ENCODE measurements around the gene RPL13A.

The RPL13A gene

GRCh38 chr19:49488046-49488862 lies 846 bp downstream of the RPL13A start:
- Histone ChIP-seq H3K9me2 (replicated peaks; ENCODE audit: insufficient read depth, low read length) (no peaks in the 10 kb centered on the region), H3K36me3 (replicated peaks; ENCODE audit: insufficient read depth, low read length) (peaks cover 23% of the 10 kb centered on the region)

GRCh38 chr19:49488863-49489537 lies 1.6 kb downstream of the RPL13A start:
- Histone ChIP-seq H4K20me1 (ENCODE audit: insufficient read depth, low read length) (peaks cover 23% of the 10 kb centered on the region), H2AFZ (ENCODE audit: low read length) (no peak overlapping the region), H3K4me2 (ENCODE audit: low read depth, low read length) (peak overlapping the region; percentile 76), H3K36me3 (replicated peaks; ENCODE audit: insufficient read depth, low read length) (peaks cover 23% of the 10 kb centered on the region), H3K27me3 (replicated peaks; ENCODE audit: insufficient read depth, low read length) (no peaks in the 10 kb centered on the region), H3K27ac (ENCODE audit: low read length) (peak overlapping the region; percentile 68; the same call in 1 of the 2 replicates), H3K79me2 (ENCODE audit: low read length) (peaks cover 31% of the 10 kb centered on the region), H3K4me3 (ENCODE audit: low read length) (peak overlapping the region; percentile 97), H3F3A (ENCODE audit: insufficient read depth, low read length) (peaks cover 62% of the 10 kb centered on the region), H3K9ac (ENCODE audit: low read length) (peak overlapping the region; percentile 98), H3K9me2 (replicated peaks; ENCODE audit: insufficient read depth, low read length) (no peaks in the 10 kb centered on the region), H3K9me3 (replicated peaks; ENCODE audit: insufficient read depth, low read length) (no peaks in the 10 kb centered on the region), H3K4me1 (ENCODE audit: low read length) (peaks cover 3% of the 10 kb centered on the region; the same call in 1 of the 2 replicates)
- no peak for TF ChIP-seq EZH2phosphoT487 (IDR thresholded peaks at IDR 0.05; ENCODE audit: low read length)
- TF ChIP-seq CTCF (IDR thresholded peaks at IDR 0.05; ENCODE audit: low read length), result no peak
- no peak for TF ChIP-seq EZH2 (optimal IDR thresholded peaks at IDR 0.05; ENCODE audit: low read depth, low read length)
- no peak for DNase-seq

More at GRCh38 chr19:49488046-49488862, 846 bp downstream of the RPL13A start:
- peaks cover 23% of the 10 kb centered on the region for H4K20me1 ChIP-seq (ENCODE audit: insufficient read depth, low read length)
- H3K4me1 ChIP-seq (ENCODE audit: low read length), result peaks cover 3% of the 10 kb centered on the region; the same call in 1 of the 2 replicates
- peak overlapping the region; percentile 97 for H3K4me3 ChIP-seq (ENCODE audit: low read length)
- H3K27me3 ChIP-seq (replicated peaks; ENCODE audit: insufficient read depth, low read length), result no peaks in the 10 kb centered on the region
- peak overlapping the region; percentile 68; the same call in 1 of the 2 replicates for H3K27ac ChIP-seq (ENCODE audit: low read length)
- DNase-seq, result peak; percentile 18
- TF ChIP-seq EZH2 (optimal IDR thresholded peaks at IDR 0.05; ENCODE audit: low read depth, low read length) (no peak), CTCF (IDR thresholded peaks at IDR 0.05; ENCODE audit: low read length) (no peak), EZH2phosphoT487 (IDR thresholded peaks at IDR 0.05; ENCODE audit: low read length) (no peak)
- peaks cover 31% of the 10 kb centered on the region for H3K79me2 ChIP-seq (ENCODE audit: low read length)
- H3F3A ChIP-seq (ENCODE audit: insufficient read depth, low read length), result peaks cover 57% of the 10 kb centered on the region
- H3K4me2 ChIP-seq (ENCODE audit: low read depth, low read length), result peak overlapping the region; percentile 76
- H2AFZ ChIP-seq (ENCODE audit: low read length), result no peak overlapping the region
- H3K9ac ChIP-seq (ENCODE audit: low read length), result peak overlapping the region; percentile 98
- H3K9me3 ChIP-seq (replicated peaks; ENCODE audit: insufficient read depth, low read length), result no peaks in the 10 kb centered on the region

- H4K20me1 ChIP-seq (ENCODE audit: insufficient read depth, low read length), result peaks cover 23% of the 10 kb centered on the region
- TF ChIP-seq EZH2 (optimal IDR thresholded peaks at IDR 0.05; ENCODE audit: low read depth, low read length) (no peak), EZH2phosphoT487 (IDR thresholded peaks at IDR 0.05; ENCODE audit: low read length) (no peak), CTCF (IDR thresholded peaks at IDR 0.05; ENCODE audit: low read length) (no peak)
Measured at GRCh38 chr19:49489601-49490167, 2.3 kb downstream of the RPL13A start.

More at GRCh38 chr19:49489601-49490167, 2.3 kb downstream of the RPL13A start:
- peaks cover 31% of the 10 kb centered on the region for H3K79me2 ChIP-seq (ENCODE audit: low read length)
- H3K36me3 ChIP-seq (replicated peaks; ENCODE audit: insufficient read depth, low read length), result peaks cover 23% of the 10 kb centered on the region
- peak overlapping the region; percentile 98; the same call in 1 of the 2 replicates for H3K9ac ChIP-seq (ENCODE audit: low read length)
- peak overlapping the region; percentile 97; the same call in 1 of the 2 replicates for H3K4me3 ChIP-seq (ENCODE audit: low read length)
- H3K27ac ChIP-seq (ENCODE audit: low read length), result peak overlapping the region; percentile 68; the same call in 1 of the 2 replicates
- peak overlapping the region; percentile 76; the same call in 1 of the 2 replicates for H3K4me2 ChIP-seq (ENCODE audit: low read depth, low read length)
- peaks cover 3% of the 10 kb centered on the region; the same call in 1 of the 2 replicates for H3K4me1 ChIP-seq (ENCODE audit: low read length)
- no peak for DNase-seq
- no peaks in the 10 kb centered on the region for H3K27me3 ChIP-seq (replicated peaks; ENCODE audit: insufficient read depth, low read length)
- no peaks in the 10 kb centered on the region for H3K9me2 ChIP-seq (replicated peaks; ENCODE audit: insufficient read depth, low read length)
- peaks cover 67% of the 10 kb centered on the region for H3F3A ChIP-seq (ENCODE audit: insufficient read depth, low read length)
- no peaks in the 10 kb centered on the region for H3K9me3 ChIP-seq (replicated peaks; ENCODE audit: insufficient read depth, low read length)
- no peak overlapping the region for H2AFZ ChIP-seq (ENCODE audit: low read length)
